ENCODE measurements around the gene SYNGAP1. TPM values are rescaled to one million over a fixed set of nuclear protein-coding genes. Genes with fewer than 3 reads are reported as not detected.

The SYNGAP1 gene
- total RNA-seq, 1 experiment from 2014 or later: 29.0 TPM

GRCh38 chr6:33384581-33385020, 35.3 kb upstream of the SYNGAP1 start:
- Histone ChIP-seq H3K27ac (ENCODE audit: low read length) (no peak overlapping the region), H3K27me3 (ENCODE audit: control insufficient read depth, insufficient read depth, low read length) (no peaks in the 10 kb centered on the region), H3K36me3 (ENCODE audit: control insufficient read depth, insufficient read depth, low read length) (no peaks in the 10 kb centered on the region), H3K4me3 (ENCODE audit: low read depth in 2 of 2, low read length in 2 of 2) (no peak overlapping the region), H3K9me3 (ENCODE audit: control insufficient read depth, insufficient read depth, low read depth, low read length) (no peaks in the 10 kb centered on the region), H3K4me1 (ENCODE audit: control insufficient read depth, insufficient read depth, low read length) (no peaks in the 10 kb centered on the region)
- intact Hi-C loops (cut with micrococcal nuclease; ENCODE audit: unreplicated experiment) (no loop called here), in situ Hi-C loops (cut with HindIII; ENCODE audit: low pct_unique_long_range_greater_than_20kb, low sequenced_read_pairs) (no loop called here)
- ChIA-PET CTCF (no interaction called here), POLR2A (interaction anchor here (0.6 to 0.7 kb wide), 3 partner anchors 16 to 413 kb away, joined by 3 to 5 read pairs (median 5); no protein-coding TSS in a partner anchor)
- TF ChIP-seq, protein P1, sequence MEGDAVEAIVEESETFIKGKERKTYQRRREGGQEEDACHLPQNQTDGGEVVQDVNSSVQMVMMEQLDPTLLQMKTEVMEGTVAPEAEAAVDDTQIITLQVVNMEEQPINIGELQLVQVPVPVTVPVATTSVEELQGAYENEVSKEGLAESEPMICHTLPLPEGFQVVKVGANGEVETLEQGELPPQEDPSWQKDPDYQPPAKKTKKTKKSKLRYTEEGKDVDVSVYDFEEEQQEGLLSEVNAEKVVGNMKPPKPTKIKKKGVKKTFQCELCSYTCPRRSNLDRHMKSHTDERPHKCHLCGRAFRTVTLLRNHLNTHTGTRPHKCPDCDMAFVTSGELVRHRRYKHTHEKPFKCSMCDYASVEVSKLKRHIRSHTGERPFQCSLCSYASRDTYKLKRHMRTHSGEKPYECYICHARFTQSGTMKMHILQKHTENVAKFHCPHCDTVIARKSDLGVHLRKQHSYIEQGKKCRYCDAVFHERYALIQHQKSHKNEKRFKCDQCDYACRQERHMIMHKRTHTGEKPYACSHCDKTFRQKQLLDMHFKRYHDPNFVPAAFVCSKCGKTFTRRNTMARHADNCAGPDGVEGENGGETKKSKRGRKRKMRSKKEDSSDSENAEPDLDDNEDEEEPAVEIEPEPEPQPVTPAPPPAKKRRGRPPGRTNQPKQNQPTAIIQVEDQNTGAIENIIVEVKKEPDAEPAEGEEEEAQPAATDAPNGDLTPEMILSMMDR (IDR thresholded peaks at IDR 0.05): peak; percentile 75
- TF ChIP-seq REST (IDR thresholded peaks at IDR 0.05; ENCODE audit: insufficient read depth in 1 of 2, low read depth in 2 of 2, low read length in 1 of 2) (no peak), TCF7L2 (IDR thresholded peaks at IDR 0.05; ENCODE audit: low read depth, low read length) (no peak)
- BruUV-seq (replicated peaks): no TSS peak
- ATAC-seq: peak; percentile 85
- no peak for DNase-seq (ENCODE audit: low read depth, low spot score)

- in situ Hi-C loops (cut with HindIII; ENCODE audit: low pct_unique_long_range_greater_than_20kb, low sequenced_read_pairs) (no loop called here), intact Hi-C loops (cut with micrococcal nuclease; ENCODE audit: unreplicated experiment) (no loop called here)
- ATAC-seq: no peak
- Histone ChIP-seq H3K36me3 (ENCODE audit: control insufficient read depth, insufficient read depth, low read length) (no peaks in the 10 kb centered on the region), H3K9me3 (ENCODE audit: control insufficient read depth, insufficient read depth, low read depth, low read length) (no peaks in the 10 kb centered on the region), H3K4me3 (ENCODE audit: low read depth in 2 of 2, low read length in 2 of 2) (no peak overlapping the region), H3K27me3 (ENCODE audit: control insufficient read depth, insufficient read depth, low read length) (no peaks in the 10 kb centered on the region), H3K27ac (ENCODE audit: low read length) (peak overlapping the region; percentile 98), H3K4me1 (ENCODE audit: control insufficient read depth, insufficient read depth, low read length) (peaks cover 18% of the 10 kb centered on the region)
- CTCF ChIA-PET: interaction anchor here (0.8 kb wide), 1 partner anchor 78 kb away, joined by 3 read pairs; no protein-coding TSS in a partner anchor
- no TSS peak for BruUV-seq (replicated peaks)
- DNase-seq (ENCODE audit: low read depth, low spot score): no peak
- TF ChIP-seq TCF7L2 (IDR thresholded peaks at IDR 0.05; ENCODE audit: low read depth, low read length) (no peak), POLR2AphosphoS5 (IDR thresholded peaks at IDR 0.05; ENCODE audit: low read depth, low read length) (no peak), SIN3A (IDR thresholded peaks at IDR 0.05; ENCODE audit: borderline replicate concordance, insufficient read depth, low read depth, low read length) (no peak), REST (IDR thresholded peaks at IDR 0.05; ENCODE audit: insufficient read depth in 1 of 2, low read depth in 2 of 2, low read length in 1 of 2) (no peak)
- TF ChIP-seq, protein P1 (IDR thresholded peaks at IDR 0.05): no peak
- POLR2A ChIA-PET: no interaction called here
These were observed 29.7 kb upstream of the SYNGAP1 start for GRCh38 chr6:33390173-33390572.

All from Panc1 (cell line).